Activated T-cell treated with anti-CD3 and anti-CD28 coated beads, Interleukin-2, amount 50 U/mL, for 72 hours (primary cell): Measurements from ENCODE around the gene THRA. TPM values are rescaled to one million over a fixed set of nuclear protein-coding genes. Genes with fewer than 3 reads are reported as not detected.

ENCODE experiments used
- ATAC-seq, 2 donors: fragments of 150-1000 bp; cut with Tn5 transposase; replicated peaks in 1 of 2; 2 replicates each; pipeline ENCODE4 v1.10.0; 2021; ENCODE audit warnings: moderate library complexity in 2 of 2, mild to moderate bottlenecking in 1 of 2
- DNase-seq, 2 donors: peaks; one replicate each; pipeline ENCODE4 v3.0.0; 2021 to 2022; ENCODE audit warnings: mixed read lengths in 1 of 2
- H3K27ac Mint-ChIP-seq: one replicate; pipeline ENCODE4 v1.8.0; 2022; ENCODE audit warnings: mild to moderate bottlenecking, moderate library complexity, mixed read lengths
- H3K27me3 Mint-ChIP-seq: one replicate; pipeline ENCODE4 v1.8.0; 2022; ENCODE audit warnings: low read depth, mixed read lengths
- H3K36me3 Mint-ChIP-seq, 2 donors: one replicate each; pipeline ENCODE4 v1.8.0; 2022; ENCODE audit warnings: mixed read lengths in 2 of 2, mild to moderate bottlenecking in 1 of 2; ENCODE audit not compliant: insufficient read depth in 2 of 2
- H3K4me1 Mint-ChIP-seq: one replicate; pipeline ENCODE4 v1.8.0; 2022; ENCODE audit warnings: low read depth, mixed read lengths
- H3K4me3 Mint-ChIP-seq, 2 donors: one replicate each; pipeline ENCODE4 v1.8.0; 2022; ENCODE audit warnings: mild to moderate bottlenecking in 2 of 2, mixed read lengths in 2 of 2, moderate library complexity in 2 of 2
- H3K9me3 Mint-ChIP-seq, 2 donors: one replicate each; pipeline ENCODE4 v1.8.0; 2022; ENCODE audit warnings: mixed read lengths in 2 of 2
- total RNA-seq, 2 donors: library from RNA; stranded (reverse); gene quantifications; one replicate each; pipeline ENCODE4 v1.2.3, GENCODE V29; 2022

The THRA gene
- total RNA-seq, 2 donors from 2014 or later: 12.2 to 14.7 TPM

DNA sequence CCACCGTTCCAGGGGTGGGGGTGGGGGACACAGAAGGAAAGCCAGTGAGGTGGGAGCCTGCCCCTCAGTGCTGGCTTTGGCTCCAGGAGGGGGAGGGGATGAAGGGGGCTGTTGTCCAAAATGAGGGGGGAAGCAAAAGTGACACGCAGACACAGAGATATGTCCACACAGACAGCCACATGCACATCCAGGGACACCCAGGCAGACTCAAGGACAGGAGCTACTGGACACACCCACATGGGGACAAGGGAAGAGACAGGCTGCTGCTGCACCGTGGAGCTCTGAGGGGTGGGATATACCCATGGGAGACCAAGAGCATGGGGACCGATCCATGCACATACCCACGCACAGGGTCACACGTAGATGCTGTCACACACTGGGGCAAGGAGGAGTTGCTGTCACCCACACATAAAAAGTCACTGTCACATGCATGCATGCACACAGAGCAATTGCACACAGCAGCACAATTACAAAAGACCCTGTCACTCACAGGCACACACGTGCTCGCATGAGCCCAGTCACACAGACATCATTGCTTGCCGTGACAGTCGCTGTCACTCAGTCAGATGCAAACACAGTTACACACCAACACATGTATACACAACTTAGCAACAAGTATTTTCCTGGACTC is 1.3 kb downstream of the THRA start:
- Mint-ChIP-seq H3K9me3 (no peaks in the 10 kb centered on the region), H3K27me3 (no peaks in the 10 kb centered on the region), H3K27ac (no peak overlapping the region), H3K4me3 (peak overlapping the region; percentile 79 to 89), H3K4me1 (peaks cover 53% of the 10 kb centered on the region), H3K36me3 (peaks cover 1% of the 10 kb centered on the region in 2 donors)
- ATAC-seq: peak; percentile 16 to 28
- no peak for DNase-seq

DNA sequence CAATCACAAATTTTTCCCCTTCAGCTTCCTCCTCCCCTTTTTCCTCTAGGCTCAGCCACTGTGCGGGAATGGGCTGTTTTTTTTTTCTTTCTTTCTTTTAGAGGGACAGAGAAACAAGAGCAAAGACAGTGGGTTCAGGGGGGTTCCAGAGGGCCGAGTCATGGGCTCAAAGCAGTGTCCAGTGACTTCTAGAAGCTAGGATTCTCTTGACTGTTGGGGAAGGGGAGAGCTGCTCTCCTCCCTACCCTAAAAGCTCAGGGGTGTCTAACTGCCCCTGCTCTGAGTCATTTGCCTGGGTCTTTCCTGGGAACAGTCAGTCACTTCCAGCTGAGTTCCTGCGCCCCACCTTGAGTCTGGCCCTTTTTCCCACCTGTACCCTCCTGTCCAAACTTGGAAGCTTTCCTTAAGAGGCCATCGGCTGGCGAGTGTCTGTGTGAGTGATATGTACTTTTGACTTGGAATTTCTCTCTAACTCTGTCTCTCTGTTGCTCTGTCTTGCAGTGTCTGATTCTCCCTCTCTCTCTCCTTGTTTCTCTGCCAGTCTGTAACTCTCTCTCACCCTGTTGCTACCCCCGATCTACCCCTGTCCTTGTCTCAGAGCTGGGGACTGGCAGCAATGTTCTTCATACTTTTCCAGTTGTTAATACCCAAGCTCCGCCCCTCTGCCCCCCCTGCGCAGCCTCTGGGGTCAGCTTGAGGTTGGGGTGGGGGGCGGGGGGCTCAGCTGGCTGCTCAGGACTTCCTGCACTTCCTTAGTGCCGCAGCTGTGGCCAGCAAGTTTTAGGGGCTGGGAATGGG is 2.4 kb downstream of the THRA start:
- DNase-seq (no peak), ATAC-seq (no peak)
- H3K36me3 Mint-ChIP-seq: peaks cover 1% of the 10 kb centered on the region in 2 donors
- H3K4me3 Mint-ChIP-seq: peak overlapping the region; percentile 79 to 89
- no peaks in the 10 kb centered on the region for H3K9me3 Mint-ChIP-seq
- H3K27ac Mint-ChIP-seq: no peak overlapping the region
- peaks cover 64% of the 10 kb centered on the region for H3K4me1 Mint-ChIP-seq
- H3K27me3 Mint-ChIP-seq: no peaks in the 10 kb centered on the region

GRCh38 chr17:40065769-40066510 is 3.2 kb downstream of the THRA start:
- Mint-ChIP-seq H3K4me1 (peaks cover 72% of the 10 kb centered on the region), H3K27ac (no peak overlapping the region), H3K36me3 (peaks cover 1% of the 10 kb centered on the region in 2 donors), H3K9me3 (no peaks in the 10 kb centered on the region), H3K4me3 (no peak overlapping the region), H3K27me3 (no peaks in the 10 kb centered on the region)
- DNase-seq: no peak
- ATAC-seq: no peak

DNA sequence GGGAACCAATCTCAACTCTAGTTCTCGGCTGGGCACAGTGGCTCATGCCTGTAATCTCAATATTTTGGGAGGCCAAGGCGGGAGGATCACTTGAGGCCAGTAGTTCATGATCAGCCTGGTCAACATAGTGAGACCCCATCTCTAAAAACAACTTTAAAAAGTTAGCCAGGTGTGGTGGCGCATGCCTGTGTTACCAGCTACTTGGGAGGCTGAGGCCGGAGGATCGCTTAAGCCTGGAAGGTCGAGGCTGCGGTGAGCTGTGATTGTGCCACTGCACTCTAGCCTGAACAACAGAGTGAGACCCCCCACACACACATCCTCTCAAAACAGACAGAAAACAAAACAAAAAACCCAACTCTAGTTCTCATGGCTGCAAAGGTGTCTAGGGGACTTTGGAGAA is 4.9 kb downstream of the THRA start:
- Mint-ChIP-seq H3K4me3 (peak overlapping the region; percentile 91 to 92), H3K27me3 (no peaks in the 10 kb centered on the region), H3K9me3 (no peaks in the 10 kb centered on the region), H3K36me3 (peaks cover 1% of the 10 kb centered on the region in 2 donors), H3K27ac (peak overlapping the region; percentile 88), H3K4me1 (peaks cover 64% of the 10 kb centered on the region)
- no peak for DNase-seq
- no peak for ATAC-seq

- peak overlapping the region; percentile 91 to 92 for H3K4me3 Mint-ChIP-seq
- H3K36me3 Mint-ChIP-seq: peaks cover 1% of the 10 kb centered on the region in 2 donors
- peak overlapping the region; percentile 88 for H3K27ac Mint-ChIP-seq
- no peak for DNase-seq
- ATAC-seq: no peak
- no peaks in the 10 kb centered on the region for H3K9me3 Mint-ChIP-seq
- H3K4me1 Mint-ChIP-seq: peaks cover 64% of the 10 kb centered on the region
- H3K27me3 Mint-ChIP-seq: no peaks in the 10 kb centered on the region
Observed at GRCh38 chr17:40068129-40068581, 5.4 kb downstream of the THRA start.

DNA sequence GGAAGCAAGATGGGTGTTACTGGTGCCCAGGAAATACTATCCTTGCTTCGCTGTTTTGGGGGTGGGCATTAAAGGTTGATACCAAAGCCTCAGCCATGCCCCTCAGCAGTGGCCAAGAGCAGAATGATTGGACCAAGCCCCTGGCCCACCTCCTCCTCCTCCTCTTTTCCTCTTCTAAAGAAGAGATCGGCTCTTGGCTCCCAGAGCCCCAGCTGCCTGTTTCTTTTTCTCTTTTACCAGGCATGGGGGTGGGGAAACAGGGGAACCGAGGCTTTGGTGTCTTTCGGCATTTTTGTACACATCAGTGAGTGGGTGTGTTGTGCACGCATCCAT is 5.8 kb downstream of the THRA start:
- Mint-ChIP-seq H3K4me3 (peak overlapping the region; percentile 91 to 92), H3K9me3 (no peaks in the 10 kb centered on the region), H3K4me1 (peaks cover 62% of the 10 kb centered on the region), H3K27me3 (no peaks in the 10 kb centered on the region), H3K36me3 (peaks cover under 1% of the 10 kb centered on the region in 2 donors), H3K27ac (peak overlapping the region; percentile 88)
- DNase-seq (no peak), ATAC-seq (peak in 1 of 2 donors; percentile 12)

GRCh38 chr17:40068917-40069750 is 6.4 kb downstream of the THRA start:
- no peaks in the 10 kb centered on the region for H3K27me3 Mint-ChIP-seq
- H3K4me1 Mint-ChIP-seq: peaks cover 57% of the 10 kb centered on the region
- H3K36me3 Mint-ChIP-seq: no peaks in the 10 kb centered on the region
- no peaks in the 10 kb centered on the region for H3K9me3 Mint-ChIP-seq
- H3K4me3 Mint-ChIP-seq: peak overlapping the region; percentile 91 to 92
- peak; percentile 77 to 78 for DNase-seq
- peak overlapping the region; percentile 88 for H3K27ac Mint-ChIP-seq
- peak; percentile 72 to 74 for ATAC-seq

DNA sequence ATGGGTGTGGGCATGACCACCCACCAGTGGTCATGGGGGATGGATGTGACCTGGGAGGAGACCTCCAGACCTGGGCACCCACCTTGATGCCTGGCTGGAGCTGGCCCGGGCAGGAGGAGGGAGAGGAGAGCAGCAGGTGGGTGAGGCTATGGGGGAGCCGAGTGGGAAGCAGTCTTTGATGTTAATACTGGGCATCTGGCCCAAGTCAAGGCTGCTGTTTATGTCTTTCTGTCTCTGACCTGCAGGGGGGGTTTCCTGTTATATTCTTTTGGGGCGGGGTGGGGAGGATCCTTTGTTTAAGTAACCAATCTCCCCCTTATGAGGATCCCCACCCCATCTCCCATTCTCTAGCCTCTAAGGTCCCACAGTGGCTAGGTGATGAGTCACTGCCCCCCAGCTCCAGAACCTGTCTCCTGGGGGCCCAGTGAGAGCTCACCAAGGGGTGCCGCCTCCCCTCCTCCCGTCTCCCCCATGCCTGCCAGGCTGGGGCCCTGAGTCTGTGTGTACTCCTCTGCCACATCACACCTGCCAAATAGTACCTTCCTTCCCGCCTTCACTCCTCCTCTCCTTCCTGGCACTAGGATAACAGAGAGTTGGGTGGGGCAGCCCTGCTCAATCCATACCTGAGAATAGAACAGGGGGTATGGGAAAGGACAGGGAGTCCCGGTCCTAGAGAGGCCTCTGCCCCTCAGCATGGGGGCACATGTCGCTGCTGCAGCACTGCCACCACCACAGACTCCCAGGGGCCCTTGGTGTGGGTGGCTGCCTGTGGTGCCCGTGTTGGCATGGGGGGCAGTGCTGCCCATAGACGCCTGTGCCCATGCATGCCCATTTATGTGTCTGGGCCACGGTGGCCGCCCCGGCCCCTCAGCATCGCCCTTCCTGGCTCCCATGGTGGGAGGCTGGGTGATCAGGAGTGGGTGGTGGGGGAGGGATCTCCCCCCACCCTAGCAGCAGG is 7.3 kb downstream of the THRA start:
- Mint-ChIP-seq H3K4me3 (peak overlapping the region; percentile 91 to 92), H3K27me3 (no peaks in the 10 kb centered on the region), H3K27ac (peak overlapping the region; percentile 44), H3K4me1 (peaks cover 48% of the 10 kb centered on the region), H3K9me3 (no peaks in the 10 kb centered on the region), H3K36me3 (no peaks in the 10 kb centered on the region)
- ATAC-seq (peak; percentile 43 to 50), DNase-seq (peak; percentile 38 to 50)

DNA sequence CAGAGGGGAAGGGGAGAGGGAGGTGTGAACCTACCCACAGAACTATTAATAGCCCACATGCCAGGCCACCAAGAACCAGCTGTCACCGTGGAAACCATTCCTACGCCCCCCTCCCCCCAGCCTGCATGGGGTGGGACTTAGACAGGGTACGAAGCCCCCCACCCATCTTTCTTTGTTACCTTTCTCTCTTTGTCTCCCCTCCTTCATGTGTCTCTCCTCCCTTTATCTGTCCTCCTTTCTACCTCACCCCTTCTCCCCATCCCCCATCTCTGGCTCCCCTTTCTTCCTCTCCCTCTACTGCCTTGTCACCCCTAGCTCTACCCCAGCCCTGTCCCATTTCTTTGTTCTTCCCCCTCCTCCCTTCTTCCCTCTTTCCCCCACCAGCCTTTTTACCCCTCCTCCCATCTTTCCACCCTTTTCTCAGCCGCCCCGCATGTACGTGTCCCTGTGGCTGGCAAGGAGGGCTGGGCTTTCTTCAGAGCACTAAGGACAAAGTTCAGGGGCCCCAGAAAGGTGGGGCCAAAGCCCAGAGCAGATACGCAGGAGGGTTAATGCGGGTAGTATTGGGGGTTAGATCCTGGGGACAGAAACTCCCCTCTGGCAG is 8.0 kb downstream of the THRA start:
- Mint-ChIP-seq H3K36me3 (no peaks in the 10 kb centered on the region), H3K4me1 (peaks cover 51% of the 10 kb centered on the region), H3K27me3 (no peaks in the 10 kb centered on the region), H3K9me3 (no peaks in the 10 kb centered on the region), H3K4me3 (peak overlapping the region in 1 of 2 donors; percentile 30), H3K27ac (peak overlapping the region; percentile 81)
- DNase-seq (no peak), ATAC-seq (no peak)

- no peak for ATAC-seq
- Mint-ChIP-seq H3K9me3 (no peaks in the 10 kb centered on the region), H3K4me1 (peaks cover 54% of the 10 kb centered on the region), H3K27me3 (no peaks in the 10 kb centered on the region), H3K27ac (no peak overlapping the region), H3K4me3 (no peak overlapping the region), H3K36me3 (no peaks in the 10 kb centered on the region)
- no peak for DNase-seq
Observed at GRCh38 chr17:40071313-40072039, 8.7 kb downstream of the THRA start.
